GM18505 (cell line): ENCODE data around the gene NES.

Source experiments
- ATAC-seq: cut with Tn5 transposase; IDR thresholded peaks from one replicate; pipeline ENCODE4 v1.9.1; 2021; ENCODE audit not compliant: unreplicated experiment
- POLR2A ChIP-seq: IDR thresholded peaks from 4 replicates; pipeline ENCODE4 v1.6.1; 2011; ENCODE audit warnings: borderline replicate concordance; ENCODE audit not compliant: insufficient read depth, insufficient read length; ENCODE audit errors: extremely low read depth

Gene NES

GRCh38 chr1:156681196-156681960 is 4.2 kb upstream of the NES start:
- no peak for TF ChIP-seq POLR2A
- no peak for ATAC-seq

GRCh38 chr1:156680056-156680455 is 2.8 kb upstream of the NES start:
- TF ChIP-seq POLR2A, result no peak
- ATAC-seq, result no peak

GRCh38 chr1:156677616-156678596 is 699 bp upstream of the NES start:
- TF ChIP-seq POLR2A, result no peak
- ATAC-seq, result no peak

GRCh38 chr1:156676114-156676819 is 940 bp downstream of the NES start:
- no peak for TF ChIP-seq POLR2A
- no peak for ATAC-seq

GRCh38 chr1:156675210-156676113 is 1.7 kb downstream of the NES start:
- TF ChIP-seq POLR2A, result no peak
- no peak for ATAC-seq

GRCh38 chr1:156673387-156674121 is 3.7 kb downstream of the NES start:
- TF ChIP-seq POLR2A, result no peak
- no peak for ATAC-seq

- TF ChIP-seq POLR2A, result no peak
- ATAC-seq, result no peak
These were observed 5.4 kb downstream of the NES start for GRCh38 chr1:156671804-156672203.

GRCh38 chr1:156670791-156671190 is 6.4 kb downstream of the NES start:
- no peak for TF ChIP-seq POLR2A
- no peak for ATAC-seq

- TF ChIP-seq POLR2A, result no peak
- ATAC-seq, result no peak
These were observed 6.8 kb downstream of the NES start for GRCh38 chr1:156670359-156670758.

GRCh38 chr1:156669794-156670193 is 7.4 kb downstream of the NES start:
- no peak for ATAC-seq
- no peak for TF ChIP-seq POLR2A

GRCh38 chr1:156668801-156669637 is 8.2 kb downstream of the NES start:
- no peak for ATAC-seq
- no peak for TF ChIP-seq POLR2A
